Measurements from ENCODE around the gene MEIOC. TPM values are rescaled to one million over a fixed set of nuclear protein-coding genes. Genes with fewer than 3 reads are reported as not detected.
"Not testable (repeated sequence)": the region's sequence is repeated elsewhere in the genome, so short reads cannot be mapped to it uniquely, and the experiment has no call there.

Gene MEIOC
- total RNA-seq, 1 experiment from 2014 or later: not detected

GRCh38 chr17:44693609-44694008, 37.3 kb downstream of the MEIOC start:
- Histone ChIP-seq H3K27ac (no peak overlapping the region), H3K4me1 (replicated peaks; ENCODE audit: insufficient read depth) (peaks cover 9% of the 10 kb centered on the region), H3K36me3 (ENCODE audit: low read depth) (no peaks in the 10 kb centered on the region), H3K79me2 (ENCODE audit: low read depth) (peaks cover 15% of the 10 kb centered on the region), H3K4me2 (no peak overlapping the region), H3F3A (ENCODE audit: insufficient read depth, low read depth) (peaks cover 17% of the 10 kb centered on the region; the same call in 1 of the 2 replicates), H3K4me3 (no peak overlapping the region), H2AFZ (no peak overlapping the region), H3K9me2 (ENCODE audit: insufficient read depth) (no peaks in the 10 kb centered on the region), H3K9me3 (ENCODE audit: insufficient read depth, low read depth) (no peaks in the 10 kb centered on the region), H4K20me1 (ENCODE audit: insufficient read depth) (no peaks in the 10 kb centered on the region), H3K27me3 (ENCODE audit: insufficient read depth, low read depth) (no peaks in the 10 kb centered on the region)
- CTCF ChIA-PET: no interaction called here
- TF ChIP-seq, protein P1, sequence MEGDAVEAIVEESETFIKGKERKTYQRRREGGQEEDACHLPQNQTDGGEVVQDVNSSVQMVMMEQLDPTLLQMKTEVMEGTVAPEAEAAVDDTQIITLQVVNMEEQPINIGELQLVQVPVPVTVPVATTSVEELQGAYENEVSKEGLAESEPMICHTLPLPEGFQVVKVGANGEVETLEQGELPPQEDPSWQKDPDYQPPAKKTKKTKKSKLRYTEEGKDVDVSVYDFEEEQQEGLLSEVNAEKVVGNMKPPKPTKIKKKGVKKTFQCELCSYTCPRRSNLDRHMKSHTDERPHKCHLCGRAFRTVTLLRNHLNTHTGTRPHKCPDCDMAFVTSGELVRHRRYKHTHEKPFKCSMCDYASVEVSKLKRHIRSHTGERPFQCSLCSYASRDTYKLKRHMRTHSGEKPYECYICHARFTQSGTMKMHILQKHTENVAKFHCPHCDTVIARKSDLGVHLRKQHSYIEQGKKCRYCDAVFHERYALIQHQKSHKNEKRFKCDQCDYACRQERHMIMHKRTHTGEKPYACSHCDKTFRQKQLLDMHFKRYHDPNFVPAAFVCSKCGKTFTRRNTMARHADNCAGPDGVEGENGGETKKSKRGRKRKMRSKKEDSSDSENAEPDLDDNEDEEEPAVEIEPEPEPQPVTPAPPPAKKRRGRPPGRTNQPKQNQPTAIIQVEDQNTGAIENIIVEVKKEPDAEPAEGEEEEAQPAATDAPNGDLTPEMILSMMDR (conservative IDR thresholded peaks at IDR 0.05): no peak
- TF ChIP-seq EZH2 (IDR thresholded peaks at IDR 0.05; ENCODE audit: low read depth): no peak
- POLR2A ChIA-PET (ENCODE audit: unreplicated experiment): no interaction called here
- no peak for DNase-seq
- no TSS peak for BruUV-seq (replicated peaks)
- intact Hi-C loops (cut with micrococcal nuclease; ENCODE audit: unreplicated experiment): no loop called here

GRCh38 chr17:44700288-44700687, 44.0 kb downstream of the MEIOC start:
- H2AFZ ChIP-seq; DNase-seq; H3K4me1 ChIP-seq (replicated peaks; ENCODE audit: insufficient read depth); POLR2A ChIA-PET (ENCODE audit: unreplicated experiment); intact Hi-C loops (cut with micrococcal nuclease; ENCODE audit: unreplicated experiment); H3K79me2 ChIP-seq (ENCODE audit: low read depth); H3K4me2 ChIP-seq; H3K27ac ChIP-seq; H3K36me3 ChIP-seq (ENCODE audit: low read depth); BruUV-seq (replicated peaks); H3K9me2 ChIP-seq (ENCODE audit: insufficient read depth); CTCF ChIA-PET; H3F3A ChIP-seq (ENCODE audit: insufficient read depth, low read depth); H3K9me3 ChIP-seq (ENCODE audit: insufficient read depth, low read depth); H4K20me1 ChIP-seq (ENCODE audit: insufficient read depth); H3K4me3 ChIP-seq; H3K27me3 ChIP-seq (ENCODE audit: insufficient read depth, low read depth): not testable (repeated sequence)

GRCh38 chr17:44707755-44708400, 51.6 kb downstream of the MEIOC start:
- Histone ChIP-seq H3K9me3 (ENCODE audit: insufficient read depth, low read depth) (no peaks in the 10 kb centered on the region), H3K27ac (peak overlapping the region; percentile 69), H4K20me1 (ENCODE audit: insufficient read depth) (no peaks in the 10 kb centered on the region), H3K4me2 (peak overlapping the region; percentile 87), H3K4me3 (peak overlapping the region; percentile 81), H3K36me3 (ENCODE audit: low read depth) (no peaks in the 10 kb centered on the region), H3K4me1 (replicated peaks; ENCODE audit: insufficient read depth) (peaks cover 11% of the 10 kb centered on the region), H3K27me3 (ENCODE audit: insufficient read depth, low read depth) (no peaks in the 10 kb centered on the region), H3K9me2 (ENCODE audit: insufficient read depth) (no peaks in the 10 kb centered on the region), H3K79me2 (ENCODE audit: low read depth) (peaks cover 22% of the 10 kb centered on the region), H2AFZ (peak overlapping the region; percentile 92), H3F3A (ENCODE audit: insufficient read depth, low read depth) (peaks cover 3% of the 10 kb centered on the region; the same call in 1 of the 2 replicates)
- ChIA-PET CTCF (no interaction called here), POLR2A (ENCODE audit: unreplicated experiment) (no interaction called here)
- no peak for TF ChIP-seq EZH2 (IDR thresholded peaks at IDR 0.05; ENCODE audit: low read depth)
- TF ChIP-seq, protein P1 (conservative IDR thresholded peaks at IDR 0.05): no peak
- intact Hi-C loops (cut with micrococcal nuclease; ENCODE audit: unreplicated experiment): no loop called here
- TSS peak; percentile 99 for BruUV-seq (replicated peaks)
- DNase-seq: peak in 1 of 2 experiments; percentile 35

Measured in PC-9 (cell line).